ENCODE results near the gene GPR141. TPM values are rescaled to one million over a fixed set of nuclear protein-coding genes. Genes with fewer than 3 reads are reported as not detected.

GPR141 gene
- total RNA-seq, 1 experiment from 2014 or later, result not detected

Other genes starting within 250 kb of the GPR141 start
- not detected in 2 replicates for gene ELMO1, start 234.9 kb upstream of the GPR141 start, total RNA-seq (2014; rRNA removed; shearing (Covaris generic); ENCODE audit: low replicate concordance)
- not detected in 2 replicates for gene NME8, start 164.8 kb downstream of the GPR141 start, total RNA-seq (2014; rRNA removed; shearing (Covaris generic); ENCODE audit: low replicate concordance)
- 13.1 and 16.3 TPM in 2 replicates for gene SFRP4, start 233.1 kb downstream of the GPR141 start, total RNA-seq (2014; rRNA removed; shearing (Covaris generic); ENCODE audit: low replicate concordance)
- 18.7 and 24.4 TPM in 2 replicates for gene EPDR1, start 236.9 kb downstream of the GPR141 start, total RNA-seq (2014; rRNA removed; shearing (Covaris generic); ENCODE audit: low replicate concordance)

Measured in MG63 (cell line).